T-cell (primary cell): ENCODE data around the gene ZFHX3. TPM values are rescaled to one million over a fixed set of nuclear protein-coding genes. Genes with fewer than 3 reads are reported as not detected.

ENCODE experiments used
- ATAC-seq, 4 experiments: fragments of 200-7000 bp in 3 of 4; fragments of 150-1000 bp in 1 of 4; cut with Tn5 transposase; replicated peaks in 1 of 4; 1 replicate in 3 of 4; 2 replicates in 1 of 4; pipeline ENCODE4 v1.10.0; 2021; ENCODE audit warnings: moderate library complexity in 3 of 4, mild to moderate bottlenecking in 2 of 4, moderate number of reproducible peaks in 1 of 4
- CTCF ChIA-PET, 2 donors: fragments of 300-600 bp; sonication (Branson Sonifier 250); formaldehyde crosslinking; loops; one replicate each; lab custom pipeline; 2022; ENCODE audit warnings: antibody characterized with exemption in 2 of 2; lab: Charles Lee
- POLR2A ChIA-PET, 2 donors: fragments of 300-600 bp; sonication (Branson Sonifier 250); formaldehyde crosslinking; loops; one replicate each; lab custom pipeline; 2022; ENCODE audit warnings: antibody characterized with exemption in 2 of 2; lab: Charles Lee
- DNase-seq, 35 experiments: peaks; one replicate each; pipeline versions ENCODE4 v3.0.0 to v3.0.0-alpha.2; 2013 to 2023
- H3K27ac ChIP-seq: one replicate; pipeline ENCODE4 v1.5.1; 2013; ENCODE audit warnings: low read length
- H3K27me3 ChIP-seq, 2 experiments: replicated peaks in 1 of 2; 1 replicate in 1 of 2; 2 replicates in 1 of 2; pipeline versions ENCODE4 v1.6.1 to v1.7.0; 2013; ENCODE audit warnings: low read length in 1 of 2, mixed read lengths in 1 of 2; ENCODE audit not compliant: control insufficient read depth in 2 of 2, insufficient read depth in 2 of 2; ENCODE audit errors: extremely low read depth in 1 of 2
- H3K36me3 ChIP-seq, 2 donors: 1 replicate in 1 of 2; 2 replicates in 1 of 2; pipeline versions ENCODE4 v1.6.1 to v1.7.0; 2013; ENCODE audit warnings: low read length in 1 of 2; ENCODE audit not compliant: control insufficient read depth in 2 of 2, insufficient read depth in 1 of 2; ENCODE audit errors: extremely low read depth in 1 of 2
- H3K4me1 ChIP-seq, 2 experiments: 1 replicate in 1 of 2; 2 replicates in 1 of 2; pipeline versions ENCODE4 v1.6.1 to v1.7.0; 2013; ENCODE audit warnings: low read length in 2 of 2, mixed read lengths in 1 of 2; ENCODE audit not compliant: insufficient read depth in 2 of 2, control insufficient read depth in 1 of 2; ENCODE audit errors: extremely low read depth in 1 of 2
- H3K4me3 ChIP-seq, 2 donors: 1 replicate in 1 of 2; 2 replicates in 1 of 2; pipeline versions ENCODE4 v1.5.1 to v1.7.0; 2013; ENCODE audit warnings: mild to moderate bottlenecking in 2 of 2, low read length in 1 of 2, moderate library complexity in 1 of 2; ENCODE audit not compliant: control insufficient read depth in 1 of 2; ENCODE audit errors: extremely low read depth in 1 of 2
- H3K9me3 ChIP-seq: 2 replicates; pipeline ENCODE4 v1.7.0; 2013
- H3K27ac Mint-ChIP-seq, 2 donors: one replicate each; pipeline ENCODE4 v1.8.0; 2020 to 2021; ENCODE audit warnings: mild to moderate bottlenecking in 2 of 2, mixed read lengths in 2 of 2
- H3K27me3 Mint-ChIP-seq, 2 donors: one replicate each; pipeline ENCODE4 v1.8.0; 2021 to 2022; ENCODE audit warnings: mixed read lengths in 2 of 2
- H3K36me3 Mint-ChIP-seq: one replicate; pipeline ENCODE4 v1.8.0; 2021; ENCODE audit warnings: mixed read lengths
- H3K4me1 Mint-ChIP-seq, 3 donors: one replicate each; pipeline ENCODE4 v1.8.0; 2020 to 2022; ENCODE audit warnings: mixed read lengths in 3 of 3, mild to moderate bottlenecking in 1 of 3
- H3K4me3 Mint-ChIP-seq, 3 donors: one replicate each; pipeline ENCODE4 v1.8.0; 2020 to 2022; ENCODE audit warnings: mild to moderate bottlenecking in 3 of 3, mixed read lengths in 3 of 3, moderate library complexity in 3 of 3
- H3K9me3 Mint-ChIP-seq, 3 donors: one replicate each; pipeline ENCODE4 v1.8.0; 2020 to 2022; ENCODE audit warnings: mixed read lengths in 3 of 3
- whole genome bisulfite sequencing: methylation state at CpG from one replicate; pipeline ENCODE4 v1.1.5; 2013; ENCODE audit warnings: missing lambda C conversion rate; ENCODE audit not compliant: insufficient coverage; 5-methylcytosine and 5-hydroxymethylcytosine counted together
- total RNA-seq, 35 experiments: library from RNA in 6 of 35; stranded (reverse) in 6 of 35; fragments of 120-200 nt in 1 of 35; gene quantifications; one replicate each; pipeline versions ENCODE4 v1.2.1 to v1.2.4 and lab custom pipeline; 2013 to 2026

ZFHX3 gene
- total RNA-seq, 5 donors from 2014 or later (not counting 1 experiment from before 2014, with no cell fraction given), result 0.35 to 2.1 (median 1.0) TPM

GRCh38 chr16:72824761-72825160, 223.2 kb downstream of the ZFHX3 start:
- ChIA-PET CTCF (no interaction called here), POLR2A (no interaction called here)
- DNase-seq (no peak), ATAC-seq (no peak)
- no peaks in the 10 kb centered on the region for H3K4me1 Mint-ChIP-seq
- H3K27me3 Mint-ChIP-seq, result no peaks in the 10 kb centered on the region
- no peak overlapping the region for H3K4me3 ChIP-seq
- H3K4me1 ChIP-seq, result no peaks in the 10 kb centered on the region
- no peaks in the 10 kb centered on the region for H3K9me3 Mint-ChIP-seq
- H3K27me3 ChIP-seq, result no peaks in the 10 kb centered on the region
- H3K36me3 ChIP-seq, result no peaks in the 10 kb centered on the region
- WGBS, result 100% methylated on average over 2 of the region's 5 CpGs
- H3K4me3 Mint-ChIP-seq, result no peak overlapping the region
- no peak overlapping the region for H3K27ac ChIP-seq
- H3K27ac Mint-ChIP-seq, result no peak overlapping the region
- no peaks in the 10 kb centered on the region for H3K9me3 ChIP-seq
- H3K36me3 Mint-ChIP-seq, result no peaks in the 10 kb centered on the region

GRCh38 chr16:72824027-72824426, 223.9 kb downstream of the ZFHX3 start:
- Histone ChIP-seq H3K4me3 (no peak overlapping the region), H3K36me3 (no peaks in the 10 kb centered on the region), H3K4me1 (no peaks in the 10 kb centered on the region), H3K27ac (no peak overlapping the region), H3K9me3 (no peaks in the 10 kb centered on the region), H3K27me3 (no peaks in the 10 kb centered on the region)
- DNase-seq (no peak), ATAC-seq (no peak)
- H3K4me3 Mint-ChIP-seq, result no peak overlapping the region
- H3K9me3 Mint-ChIP-seq, result no peaks in the 10 kb centered on the region
- H3K36me3 Mint-ChIP-seq, result no peaks in the 10 kb centered on the region
- H3K27ac Mint-ChIP-seq, result no peak overlapping the region
- H3K27me3 Mint-ChIP-seq, result no peaks in the 10 kb centered on the region
- no peaks in the 10 kb centered on the region for H3K4me1 Mint-ChIP-seq
- ChIA-PET POLR2A (no interaction called here), CTCF (no interaction called here)
- 100% methylated on average over 2 of the region's 4 CpGs for WGBS

- ChIA-PET POLR2A (no interaction called here), CTCF (interaction anchor here in 1 of 2 donors (2.2 kb wide), 1 partner anchor 11 kb away, joined by 6 read pairs; no protein-coding TSS in a partner anchor)
- Mint-ChIP-seq H3K4me1 (no peaks in the 10 kb centered on the region), H3K27ac (no peak overlapping the region), H3K4me3 (no peak overlapping the region), H3K9me3 (no peaks in the 10 kb centered on the region), H3K36me3 (no peaks in the 10 kb centered on the region), H3K27me3 (no peaks in the 10 kb centered on the region)
- DNase-seq (no peak), ATAC-seq (no peak)
- no peaks in the 10 kb centered on the region for H3K4me1 ChIP-seq
- H3K9me3 ChIP-seq, result no peaks in the 10 kb centered on the region
- no peak overlapping the region for H3K27ac ChIP-seq
- no peaks in the 10 kb centered on the region for H3K36me3 ChIP-seq
- H3K4me3 ChIP-seq, result no peak overlapping the region
- WGBS, result 82% methylated on average over 5 of the region's 9 CpGs
- no peaks in the 10 kb centered on the region for H3K27me3 ChIP-seq
Observed at GRCh38 chr16:72821185-72821950, 226.6 kb downstream of the ZFHX3 start.

GRCh38 chr16:72819345-72819744, 228.6 kb downstream of the ZFHX3 start:
- H3K9me3 ChIP-seq, result no peaks in the 10 kb centered on the region
- H3K27me3 Mint-ChIP-seq, result no peaks in the 10 kb centered on the region
- 100% methylated on average over 5 of the region's 6 CpGs for WGBS
- ChIA-PET CTCF (interaction anchor here in 1 of 2 donors (1.0 kb wide), 1 partner anchor 13 kb away, joined by 3 read pairs; no protein-coding TSS in a partner anchor), POLR2A (no interaction called here)
- no peaks in the 10 kb centered on the region for H3K36me3 ChIP-seq
- H3K4me3 Mint-ChIP-seq, result no peak overlapping the region
- H3K27ac Mint-ChIP-seq, result no peak overlapping the region
- no peaks in the 10 kb centered on the region for H3K9me3 Mint-ChIP-seq
- no peaks in the 10 kb centered on the region for H3K27me3 ChIP-seq
- no peaks in the 10 kb centered on the region for H3K4me1 ChIP-seq
- no peak overlapping the region for H3K4me3 ChIP-seq
- DNase-seq (no peak), ATAC-seq (no peak)
- no peaks in the 10 kb centered on the region for H3K36me3 Mint-ChIP-seq
- no peaks in the 10 kb centered on the region for H3K4me1 Mint-ChIP-seq
- no peak overlapping the region for H3K27ac ChIP-seq

GRCh38 chr16:72818236-72818845, 229.6 kb downstream of the ZFHX3 start:
- DNase-seq, result no peak
- no CpG with 5 or more reads among the region's 4 CpGs for WGBS
- Mint-ChIP-seq H3K9me3 (no peaks in the 10 kb centered on the region), H3K4me3 (no peak overlapping the region), H3K4me1 (no peaks in the 10 kb centered on the region), H3K36me3 (no peaks in the 10 kb centered on the region), H3K27me3 (peaks cover 0 to 3% of the 10 kb centered on the region in 2 donors), H3K27ac (no peak overlapping the region)
- no peaks in the 10 kb centered on the region for H3K36me3 ChIP-seq
- no peak overlapping the region for H3K27ac ChIP-seq
- H3K9me3 ChIP-seq, result no peaks in the 10 kb centered on the region
- no peak overlapping the region for H3K4me3 ChIP-seq
- POLR2A ChIA-PET, result no interaction called here
- no peaks in the 10 kb centered on the region for H3K27me3 ChIP-seq
- CTCF ChIA-PET, result interaction anchor here (1.0 to 1.7 kb wide), 2 partner anchors 14 kb away, joined by 3 to 6 read pairs; no protein-coding TSS in a partner anchor
- ATAC-seq, result no peak
- no peaks in the 10 kb centered on the region for H3K4me1 ChIP-seq

GRCh38 chr16:72815348-72816318, 232.3 kb downstream of the ZFHX3 start:
- H3K4me3 Mint-ChIP-seq, result no peak overlapping the region
- H3K27ac Mint-ChIP-seq, result no peak overlapping the region
- CTCF ChIA-PET, result interaction anchor here in 1 of 2 donors (1.0 kb wide), 1 partner anchor 16 kb away, joined by 3 read pairs; no protein-coding TSS in a partner anchor
- POLR2A ChIA-PET, result no interaction called here
- ATAC-seq (no peak), DNase-seq (no peak)
- H3K9me3 ChIP-seq, result no peaks in the 10 kb centered on the region
- no peak overlapping the region for H3K4me3 ChIP-seq
- no peaks in the 10 kb centered on the region for H3K9me3 Mint-ChIP-seq
- no peaks in the 10 kb centered on the region for H3K27me3 ChIP-seq
- no peaks in the 10 kb centered on the region for H3K36me3 Mint-ChIP-seq
- no peak overlapping the region for H3K27ac ChIP-seq
- H3K36me3 ChIP-seq, result no peaks in the 10 kb centered on the region
- peaks cover 0 to 3% of the 10 kb centered on the region in 2 donors for H3K27me3 Mint-ChIP-seq
- H3K4me1 ChIP-seq, result no peaks in the 10 kb centered on the region
- no CpG with 5 or more reads among the region's 5 CpGs for whole genome bisulfite sequencing
- H3K4me1 Mint-ChIP-seq, result no peaks in the 10 kb centered on the region
